ENCODE data around the gene DPYSL5. TPM values are rescaled to one million over a fixed set of nuclear protein-coding genes. Genes with fewer than 3 reads are reported as not detected.

DPYSL5 gene
- total and polyA plus RNA-seq, 4 donors = not detected

- Histone ChIP-seq H3K9ac (ENCODE audit: low read depth in 1 of 2, low read length in 2 of 2) (no peak overlapping the region), H3K4me1 (ENCODE audit: control insufficient read depth in 4 of 4, insufficient read depth in 4 of 4, low read length in 3 of 4) (peaks cover 2 to 7% (median 4%) of the 10 kb centered on the region in 4 donors), H3K27ac (ENCODE audit: low read depth in 1 of 2, low read length in 2 of 2) (no peak overlapping the region), H3K4me3 (ENCODE audit: low read depth in 1 of 3, low read length in 3 of 3) (no peak overlapping the region), H3K27me3 (ENCODE audit: control insufficient read depth in 4 of 4, insufficient read depth in 4 of 4, low read length in 3 of 4) (no peaks in the 10 kb centered on the region), H3K36me3 (ENCODE audit: control insufficient read depth in 4 of 4, insufficient read depth in 3 of 4, low read depth in 1 of 4, low read length in 3 of 4) (no peaks in the 10 kb centered on the region), H3K9me3 (ENCODE audit: control insufficient read depth in 4 of 4, low read length in 3 of 4) (no peaks in the 10 kb centered on the region)
- 88% methylated on average over 10 of the region's 10 CpGs for WGBS
- TF ChIP-seq FOXA2 (IDR thresholded peaks at IDR 0.05) (no peak), REST (IDR thresholded peaks at IDR 0.05) (no peak)
- no peak for DNase-seq (ENCODE audit: low spot score)
These were observed 149.5 kb downstream of the DPYSL5 start for GRCh38 chr2:26997394-26997793.

GRCh38 chr2:26998323-26998722 is 150.4 kb downstream of the DPYSL5 start:
- no peak for DNase-seq (ENCODE audit: low spot score)
- no peaks in the 10 kb centered on the region for H3K27me3 ChIP-seq (ENCODE audit: control insufficient read depth in 4 of 4, insufficient read depth in 4 of 4, low read length in 3 of 4)
- H3K9ac ChIP-seq (ENCODE audit: low read depth in 1 of 2, low read length in 2 of 2) = no peak overlapping the region
- no peaks in the 10 kb centered on the region for H3K9me3 ChIP-seq (ENCODE audit: control insufficient read depth in 4 of 4, low read length in 3 of 4)
- no peaks in the 10 kb centered on the region for H3K36me3 ChIP-seq (ENCODE audit: control insufficient read depth in 4 of 4, insufficient read depth in 3 of 4, low read depth in 1 of 4, low read length in 3 of 4)
- WGBS = 88% methylated on average over 1 of the region's 1 CpG
- no peak for TF ChIP-seq YY1 (IDR thresholded peaks at IDR 0.05)
- no peak for TF ChIP-seq HNF4G (IDR thresholded peaks at IDR 0.05)
- no peak for TF ChIP-seq HNF4A (conservative IDR thresholded peaks at IDR 0.05)
- TF ChIP-seq SP1 (IDR thresholded peaks at IDR 0.05) = no peak
- TF ChIP-seq FOXA2 (IDR thresholded peaks at IDR 0.05) = no peak
- TF ChIP-seq CTCF (IDR thresholded peaks at IDR 0.05; ENCODE audit: low read depth, low read length, missing input control) = no peak
- TF ChIP-seq, protein P1, sequence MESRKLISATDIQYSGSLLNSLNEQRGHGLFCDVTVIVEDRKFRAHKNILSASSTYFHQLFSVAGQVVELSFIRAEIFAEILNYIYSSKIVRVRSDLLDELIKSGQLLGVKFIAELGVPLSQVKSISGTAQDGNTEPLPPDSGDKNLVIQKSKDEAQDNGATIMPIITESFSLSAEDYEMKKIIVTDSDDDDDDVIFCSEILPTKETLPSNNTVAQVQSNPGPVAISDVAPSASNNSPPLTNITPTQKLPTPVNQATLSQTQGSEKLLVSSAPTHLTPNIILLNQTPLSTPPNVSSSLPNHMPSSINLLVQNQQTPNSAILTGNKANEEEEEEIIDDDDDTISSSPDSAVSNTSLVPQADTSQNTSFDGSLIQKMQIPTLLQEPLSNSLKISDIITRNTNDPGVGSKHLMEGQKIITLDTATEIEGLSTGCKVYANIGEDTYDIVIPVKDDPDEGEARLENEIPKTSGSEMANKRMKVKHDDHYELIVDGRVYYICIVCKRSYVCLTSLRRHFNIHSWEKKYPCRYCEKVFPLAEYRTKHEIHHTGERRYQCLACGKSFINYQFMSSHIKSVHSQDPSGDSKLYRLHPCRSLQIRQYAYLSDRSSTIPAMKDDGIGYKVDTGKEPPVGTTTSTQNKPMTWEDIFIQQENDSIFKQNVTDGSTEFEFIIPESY (IDR thresholded peaks at IDR 0.05) = no peak
- TF ChIP-seq JUND (IDR thresholded peaks at IDR 0.05) = no peak
- TF ChIP-seq NR2F2 (IDR thresholded peaks at IDR 0.05) = no peak
- no peak for TF ChIP-seq RXRA (IDR thresholded peaks at IDR 0.05)
- H3K4me3 ChIP-seq (ENCODE audit: low read depth in 1 of 3, low read length in 3 of 3) = no peak overlapping the region
- H3K4me1 ChIP-seq (ENCODE audit: control insufficient read depth in 4 of 4, insufficient read depth in 4 of 4, low read length in 3 of 4) = peaks cover 0 to 2% (median 0%) of the 10 kb centered on the region in 4 donors
- H3K27ac ChIP-seq (ENCODE audit: low read depth in 1 of 2, low read length in 2 of 2) = no peak overlapping the region

Other genes starting within 250 kb of the DPYSL5 start
- gene CIB4, start 206.8 kb upstream of the DPYSL5 start, total RNA-seq = not detected
- gene CIB4, start 206.8 kb upstream of the DPYSL5 start, polyA plus RNA-seq = not detected
- 1 to 10 TPM in 1 of 2 donors, not detected in 1; 6.6 TPM for gene KCNK3, start 155.4 kb upstream of the DPYSL5 start, total RNA-seq
- 1 to 10 TPM in 1 of 2 donors, under 1 TPM in 1; 0.78 to 2.6 TPM for gene KCNK3, start 155.4 kb upstream of the DPYSL5 start, polyA plus RNA-seq
- gene SLC35F6, start 83.8 kb upstream of the DPYSL5 start, total RNA-seq = 10 to 100 TPM; 11.4 to 30.7 TPM
- 10 to 100 TPM; 18.3 to 19.8 TPM for gene SLC35F6, start 83.8 kb upstream of the DPYSL5 start, polyA plus RNA-seq
- 10 to 100 TPM in 1 of 2 donors, not detected in 1; 14.4 TPM for gene CENPA, start 62.1 kb upstream of the DPYSL5 start, total RNA-seq
- 1 to 10 TPM in 1 of 2 donors, under 1 TPM in 1; 0.17 to 1.2 TPM for gene CENPA, start 62.1 kb upstream of the DPYSL5 start, polyA plus RNA-seq
- 1 to 10 TPM; 1.0 to 8.1 TPM for gene MAPRE3, start 122.5 kb downstream of the DPYSL5 start, total RNA-seq
- 10 to 100 TPM; 11.5 to 15.8 TPM for gene MAPRE3, start 122.5 kb downstream of the DPYSL5 start, polyA plus RNA-seq
- gene TMEM214, start 184.8 kb downstream of the DPYSL5 start, total RNA-seq = 10 to 100 TPM; 17.1 to 48.4 TPM
- gene TMEM214, start 184.8 kb downstream of the DPYSL5 start, polyA plus RNA-seq = 10 to 100 TPM; 28.3 to 53.4 TPM
- gene AGBL5, start 203.5 kb downstream of the DPYSL5 start, total RNA-seq = 1 to 10 TPM; 4.7 to 9.0 TPM
- gene AGBL5, start 203.5 kb downstream of the DPYSL5 start, polyA plus RNA-seq = 1 to 10 TPM; 3.2 to 5.0 TPM
- 100 to 1,000 TPM in 1 of 2 donors, 10 to 100 TPM in 1; 94.8 to 186 TPM for gene OST4, start 223.5 kb downstream of the DPYSL5 start, total RNA-seq
- 100 to 1,000 TPM; 227 to 377 TPM for gene OST4, start 223.5 kb downstream of the DPYSL5 start, polyA plus RNA-seq
- gene EMILIN1, start 230.5 kb downstream of the DPYSL5 start, total RNA-seq = 10 to 100 TPM; 24.8 to 26.1 TPM
- 10 to 100 TPM in 1 of 2 donors, 1 to 10 TPM in 1; 3.4 to 23.1 TPM for gene EMILIN1, start 230.5 kb downstream of the DPYSL5 start, polyA plus RNA-seq
- 100 to 1,000 TPM in 1 of 2 donors, 10 to 100 TPM in 1; 26.1 to 152 TPM for gene KHK, start 238.6 kb downstream of the DPYSL5 start, total RNA-seq
- 100 to 1,000 TPM; 223 to 462 TPM for gene KHK, start 238.6 kb downstream of the DPYSL5 start, polyA plus RNA-seq

Data from liver (tissue), 9 donors.